ENCODE data around the gene TRIP6.

- TF ChIP-seq CTCF (IDR thresholded peaks at IDR 0.05): peak in 3 of 7 experiments; percentile 14 to 23 (median 17)
- peak; percentile 20 to 43 (median 41) for TF ChIP-seq POLR2A (IDR thresholded peaks at IDR 0.05)
Observed at GRCh38 chr7:100827330-100828226, 39.6 kb upstream of the TRIP6 start, which contains the start of gene EPHB4.
